GM04504 (cell line): ENCODE data around the gene MYO5B.
A peak's percentile ranks its signal among the peaks of the same experiment; 100 is the strongest.
"Not testable (repeated sequence)": the region's sequence is repeated elsewhere in the genome, so short reads cannot be mapped to it uniquely, and the experiment has no call there.

Source experiments
- DNase-seq: peaks from one replicate; pipeline ENCODE4 v3.0.0-alpha.2; 2012; ENCODE audit warnings: low read depth

The MYO5B gene

GRCh38 chr18:50194631-50195532, at the start of gene MYO5B:
Gene MYO5B (minus strand): TSS chr18:50195147. CDS start chr18:50194793, 354 bp downstream.
- no peak for DNase-seq

- not testable (repeated sequence) for DNase-seq
These were observed 46.8 kb upstream of the MYO5B start for GRCh38 chr18:50241768-50242167.

- no peak for DNase-seq
These were observed 45.2 kb upstream of the MYO5B start for GRCh38 chr18:50240080-50240563.

GRCh38 chr18:50232419-50232818, 37.5 kb upstream of the MYO5B start:
- DNase-seq = no peak

GRCh38 chr18:50231621-50232020, 36.7 kb upstream of the MYO5B start:
- DNase-seq = no peak

GRCh38 chr18:50220249-50220648, 25.3 kb upstream of the MYO5B start:
- DNase-seq = not testable (repeated sequence)

- peak; percentile 3 for DNase-seq
These were observed 23.7 kb upstream of the MYO5B start for GRCh38 chr18:50218432-50219197.

GRCh38 chr18:50209311-50209710, 14.4 kb upstream of the MYO5B start:
- no peak for DNase-seq

GRCh38 chr18:50207722-50208121, 12.8 kb upstream of the MYO5B start:
- no peak for DNase-seq

- peak; percentile 3 for DNase-seq
These were observed 9.1 kb upstream of the MYO5B start for GRCh38 chr18:50203801-50204604.

GRCh38 chr18:50201476-50202018, 6.6 kb upstream of the MYO5B start:
- no peak for DNase-seq

GRCh38 chr18:50199921-50200320, 5.0 kb upstream of the MYO5B start:
- no peak for DNase-seq

- DNase-seq = no peak
These were observed 4.5 kb upstream of the MYO5B start for GRCh38 chr18:50199346-50199855.

- DNase-seq = no peak
These were observed 1.3 kb upstream of the MYO5B start for GRCh38 chr18:50196261-50196660.

GRCh38 chr18:50195689-50196088, 742 bp upstream of the MYO5B start:
- no peak for DNase-seq

GRCh38 chr18:50193796-50194630, 934 bp downstream of the MYO5B start:
- no peak for DNase-seq

GRCh38 chr18:50192995-50193795, 1.8 kb downstream of the MYO5B start:
- DNase-seq = no peak

- no peak for DNase-seq
These were observed 4.0 kb downstream of the MYO5B start for GRCh38 chr18:50190926-50191325.

GRCh38 chr18:50190236-50190635, 4.7 kb downstream of the MYO5B start:
- no peak for DNase-seq

GRCh38 chr18:50189160-50189559, 5.8 kb downstream of the MYO5B start:
- DNase-seq = no peak
